Neuronal stem cell (in vitro differentiated cells): ENCODE results near the gene ZBTB2.

Source experiments
- DNase-seq: peaks from one replicate; pipeline ENCODE4 v3.0.0-alpha.2; 2013; ENCODE audit warnings: low spot score
- H2AFZ ChIP-seq: one replicate; pipeline ENCODE4 v1.6.1; 2013; ENCODE audit warnings: mild to moderate bottlenecking, low read length, inconsistent platforms
- H2AK5ac ChIP-seq: 2 replicates; pipeline ENCODE4 v1.6.1; 2013; ENCODE audit warnings: low read depth, mild to moderate bottlenecking, inconsistent platforms, low read length, moderate library complexity, mixed read lengths
- H2BK120ac ChIP-seq: 2 replicates; pipeline ENCODE4 v1.6.1; 2013; ENCODE audit warnings: low read depth, mild to moderate bottlenecking, inconsistent platforms, low read length, moderate library complexity, mixed read lengths
- H2BK12ac ChIP-seq: one replicate; pipeline ENCODE4 v1.6.1; 2013; ENCODE audit warnings: low read length, inconsistent platforms
- H2BK15ac ChIP-seq: 2 replicates; pipeline ENCODE4 v1.6.1; 2013; ENCODE audit warnings: mild to moderate bottlenecking, low read length, inconsistent platforms, mixed read lengths
- H2BK5ac ChIP-seq: one replicate; pipeline ENCODE4 v1.6.1; 2013; ENCODE audit warnings: inconsistent platforms, mild to moderate bottlenecking, low read length, moderate library complexity
- H3K14ac ChIP-seq: one replicate; pipeline ENCODE4 v1.6.1; 2013; ENCODE audit warnings: low read length, inconsistent platforms
- H3K18ac ChIP-seq: 2 replicates; pipeline ENCODE4 v1.6.1; 2013; ENCODE audit warnings: low read length, inconsistent platforms
- H3K23ac ChIP-seq: 2 replicates; pipeline ENCODE4 v1.6.1; 2013; ENCODE audit warnings: low read depth, mild to moderate bottlenecking, mixed read lengths, low read length, inconsistent platforms; ENCODE audit not compliant: poor library complexity
- H3K27ac ChIP-seq: replicated peaks from 3 replicates; pipeline ENCODE4 v1.5.1; 2013; ENCODE audit warnings: low read length, inconsistent platforms
- H3K27me3 ChIP-seq, 3 experiments: 2 replicates each; pipeline ENCODE4 v1.6.1; 2013; ENCODE audit warnings: low read length in 3 of 3, mild to moderate bottlenecking in 2 of 3, inconsistent platforms in 1 of 3, low read depth in 1 of 3, mixed read lengths in 1 of 3, moderate library complexity in 1 of 3; ENCODE audit not compliant: control insufficient read depth in 3 of 3, insufficient read depth in 3 of 3
- H3K36me3 ChIP-seq, 2 donors: replicated peaks in 1 of 2; 2 replicates each; pipeline ENCODE4 v1.6.1; 2013; ENCODE audit warnings: low read length in 2 of 2; ENCODE audit not compliant: control insufficient read depth in 2 of 2, insufficient read depth in 2 of 2
- H3K4ac ChIP-seq: 2 replicates; pipeline ENCODE4 v1.6.1; 2013; ENCODE audit warnings: inconsistent platforms, mild to moderate bottlenecking, low read length, moderate library complexity
- H3K4me1 ChIP-seq, 2 donors: 1 replicate in 1 of 2; 2 replicates in 1 of 2; pipeline ENCODE4 v1.6.1; 2013; ENCODE audit warnings: low read length in 2 of 2, low read depth in 1 of 2; ENCODE audit not compliant: control insufficient read depth in 2 of 2, insufficient read depth in 1 of 2
- H3K4me2 ChIP-seq: one replicate; pipeline ENCODE4 v1.6.1; 2013; ENCODE audit warnings: mild to moderate bottlenecking, low read length, inconsistent platforms; ENCODE audit not compliant: insufficient read depth, poor library complexity, severe bottlenecking
- H3K4me3 ChIP-seq, 2 donors: 2 replicates each; pipeline ENCODE4 v1.5.1; 2013; ENCODE audit warnings: low read length in 2 of 2, mild to moderate bottlenecking in 2 of 2, inconsistent platforms in 1 of 2, moderate library complexity in 1 of 2
- H3K79me1 ChIP-seq: one replicate; pipeline ENCODE4 v1.6.1; 2013; ENCODE audit warnings: low read depth, mild to moderate bottlenecking, inconsistent platforms, low read length, moderate library complexity
- H3K9ac ChIP-seq: one replicate; pipeline ENCODE4 v1.6.1; 2013; ENCODE audit warnings: mild to moderate bottlenecking, low read depth, low read length, inconsistent platforms; ENCODE audit not compliant: poor library complexity
- H3K9me3 ChIP-seq, 2 donors: replicated peaks in 1 of 2; 2 replicates each; pipeline versions ENCODE3 to v1.6.1; 2013; ENCODE audit warnings: low read length in 2 of 2, mild to moderate bottlenecking in 2 of 2, inconsistent platforms in 1 of 2, low read depth in 1 of 2, mixed read lengths in 1 of 2, moderate library complexity in 1 of 2; ENCODE audit not compliant: control insufficient read depth in 2 of 2, insufficient read depth in 1 of 2
- H4K8ac ChIP-seq: one replicate; pipeline ENCODE4 v1.6.1; 2013; ENCODE audit warnings: low read depth, mild to moderate bottlenecking, inconsistent platforms, low read length, moderate library complexity
- H4K91ac ChIP-seq: one replicate; pipeline ENCODE4 v1.6.1; 2013; ENCODE audit warnings: low read length, low read depth, mild to moderate bottlenecking, inconsistent platforms; ENCODE audit not compliant: poor library complexity
- WGBS, 2 donors: extraction: QIAGEN DNeasy Blood & Tissue Kit; methylation state at CpG; one replicate each; pipeline ENCODE4 v1.1.7; 2013; ENCODE audit warnings: missing lambda C conversion rate in 2 of 2, mixed read lengths in 1 of 2; ENCODE audit not compliant: insufficient read length in 2 of 2, insufficient replicate concordance in 1 of 2; ENCODE audit errors: extremely low coverage in 2 of 2; 5-methylcytosine and 5-hydroxymethylcytosine counted together

The ZBTB2 gene

GRCh38 chr6:151323791-151324487, 67.4 kb downstream of the ZBTB2 start:
- H3K18ac ChIP-seq: no peak overlapping the region
- H2AK5ac ChIP-seq: no peak overlapping the region
- no peak overlapping the region for H3K9ac ChIP-seq
- no peak overlapping the region for H4K91ac ChIP-seq
- H3K36me3 ChIP-seq: no peaks in the 10 kb centered on the region
- H2BK5ac ChIP-seq: no peak overlapping the region
- H3K4me3 ChIP-seq: no peak overlapping the region
- H2BK120ac ChIP-seq: no peak overlapping the region
- no peak overlapping the region for H2BK12ac ChIP-seq
- WGBS, 2 donors: no CpG with 5 or more reads among the region's 12 CpGs
- peak overlapping the region; percentile 31 for H3K27ac ChIP-seq
- H2BK15ac ChIP-seq: no peak overlapping the region
- no peak overlapping the region for H3K23ac ChIP-seq
- H3K79me1 ChIP-seq: peaks cover 2% of the 10 kb centered on the region
- no peak overlapping the region for H3K14ac ChIP-seq
- H3K4me2 ChIP-seq: no peak overlapping the region
- no peak overlapping the region for H3K4ac ChIP-seq
- peak overlapping the region; percentile 72 for H2AFZ ChIP-seq
- no peaks in the 10 kb centered on the region for H3K9me3 ChIP-seq
- peaks cover 0 to 1% (median 0%) of the 10 kb centered on the region in 3 experiments for H3K27me3 ChIP-seq
- peak; percentile 72 for DNase-seq
- no peak overlapping the region for H4K8ac ChIP-seq
- peaks cover 4 to 6% of the 10 kb centered on the region in 2 donors for H3K4me1 ChIP-seq

GRCh38 chr6:151322570-151322969, 68.8 kb downstream of the ZBTB2 start:
- H3K14ac ChIP-seq: no peak overlapping the region
- no peaks in the 10 kb centered on the region for H3K9me3 ChIP-seq
- H2BK15ac ChIP-seq: no peak overlapping the region
- H3K27me3 ChIP-seq: peaks cover 0 to 1% (median 0%) of the 10 kb centered on the region in 3 experiments
- WGBS, 2 donors: no CpG with 5 or more reads among the region's 9 CpGs
- H4K8ac ChIP-seq: no peak overlapping the region
- H3K18ac ChIP-seq: no peak overlapping the region
- H3K79me1 ChIP-seq: peaks cover 2% of the 10 kb centered on the region
- H2BK5ac ChIP-seq: no peak overlapping the region
- no peak overlapping the region for H2BK120ac ChIP-seq
- H3K4me1 ChIP-seq: peaks cover 4 to 6% of the 10 kb centered on the region in 2 donors
- no peak overlapping the region for H2AFZ ChIP-seq
- no peak overlapping the region for H3K4me2 ChIP-seq
- no peak overlapping the region for H2BK12ac ChIP-seq
- no peak overlapping the region for H4K91ac ChIP-seq
- peaks cover 0 to 1% of the 10 kb centered on the region in 2 donors for H3K36me3 ChIP-seq
- no peak for DNase-seq
- no peak overlapping the region for H3K4me3 ChIP-seq
- H2AK5ac ChIP-seq: no peak overlapping the region
- no peak overlapping the region for H3K4ac ChIP-seq
- H3K27ac ChIP-seq: no peak overlapping the region
- no peak overlapping the region for H3K23ac ChIP-seq
- no peak overlapping the region for H3K9ac ChIP-seq

GRCh38 chr6:151321438-151321837, 69.9 kb downstream of the ZBTB2 start:
- H2AK5ac ChIP-seq: no peak overlapping the region
- H2BK12ac ChIP-seq: no peak overlapping the region
- H3K4me1 ChIP-seq: peaks cover 4 to 6% of the 10 kb centered on the region in 2 donors
- H3K4ac ChIP-seq: no peak overlapping the region
- H3K36me3 ChIP-seq: peaks cover 0 to 1% of the 10 kb centered on the region in 2 donors
- WGBS, 2 donors: no CpG with 5 or more reads among the region's 1 CpG
- H3K79me1 ChIP-seq: peaks cover 2% of the 10 kb centered on the region
- H3K18ac ChIP-seq: no peak overlapping the region
- no peak overlapping the region for H2BK120ac ChIP-seq
- H2BK15ac ChIP-seq: no peak overlapping the region
- no peak overlapping the region for H4K91ac ChIP-seq
- no peak overlapping the region for H3K9ac ChIP-seq
- no peak overlapping the region for H4K8ac ChIP-seq
- H3K27ac ChIP-seq: no peak overlapping the region
- H3K27me3 ChIP-seq: peaks cover 0 to 1% (median 0%) of the 10 kb centered on the region in 3 experiments
- H3K4me3 ChIP-seq: no peak overlapping the region
- peaks cover 0 to 1% of the 10 kb centered on the region in 2 donors for H3K9me3 ChIP-seq
- no peak overlapping the region for H2AFZ ChIP-seq
- H3K14ac ChIP-seq: no peak overlapping the region
- no peak overlapping the region for H3K23ac ChIP-seq
- no peak overlapping the region for H3K4me2 ChIP-seq
- no peak overlapping the region for H2BK5ac ChIP-seq
- DNase-seq: no peak

GRCh38 chr6:151320140-151320539, 71.2 kb downstream of the ZBTB2 start:
- H3K23ac ChIP-seq: no peak overlapping the region
- H3K79me1 ChIP-seq: peaks cover 2% of the 10 kb centered on the region
- H2BK120ac ChIP-seq: no peak overlapping the region
- peaks cover 0 to 6% of the 10 kb centered on the region in 2 donors for H3K9me3 ChIP-seq
- peaks cover 4 to 6% of the 10 kb centered on the region in 2 donors for H3K4me1 ChIP-seq
- H3K27me3 ChIP-seq: peaks cover 0 to 1% (median 0%) of the 10 kb centered on the region in 3 experiments
- H3K4me3 ChIP-seq: no peak overlapping the region
- H3K36me3 ChIP-seq: peaks cover 0 to 3% of the 10 kb centered on the region in 2 donors
- no peak overlapping the region for H2BK12ac ChIP-seq
- no peak overlapping the region for H2BK5ac ChIP-seq
- no peak overlapping the region for H2AFZ ChIP-seq
- H3K9ac ChIP-seq: no peak overlapping the region
- H3K14ac ChIP-seq: no peak overlapping the region
- no peak overlapping the region for H2AK5ac ChIP-seq
- no peak for DNase-seq
- H3K4me2 ChIP-seq: no peak overlapping the region
- H3K27ac ChIP-seq: no peak overlapping the region
- no CpG with 5 or more reads among the region's 7 CpGs for WGBS, 2 donors
- no peak overlapping the region for H4K91ac ChIP-seq
- no peak overlapping the region for H3K18ac ChIP-seq
- no peak overlapping the region for H3K4ac ChIP-seq
- H2BK15ac ChIP-seq: no peak overlapping the region
- H4K8ac ChIP-seq: no peak overlapping the region
